Embryonic facial prominence (tissue), 1 donor: Measurements from ENCODE around the gene BRIP1.

ENCODE experiments used
- DNase-seq: peaks from one replicate; pipeline ENCODE4 v3.0.0-alpha.2; 2016; ENCODE audit errors: extremely low spot score

The BRIP1 gene

DNA sequence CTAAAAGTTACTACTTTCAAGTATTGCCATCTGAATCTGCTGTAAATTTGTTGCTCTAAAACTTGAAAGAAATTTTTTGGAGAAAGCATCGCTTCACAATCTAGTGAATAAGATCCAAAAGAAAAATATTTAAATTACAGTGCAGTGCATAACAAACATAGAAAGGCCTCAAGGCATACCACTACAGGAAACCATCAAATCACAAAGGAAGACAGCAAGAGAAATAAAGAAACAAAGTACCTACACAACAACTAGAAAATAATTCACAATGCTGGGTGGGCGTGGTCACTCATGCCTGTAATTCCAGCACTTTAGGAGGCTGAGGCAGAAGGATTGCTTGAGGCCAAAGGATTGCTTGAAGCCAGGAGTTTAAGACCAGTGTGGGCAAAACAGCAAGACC lies 104.9 kb downstream of the BRIP1 start:
- DNase-seq: no peak

GRCh38 chr17:61757168-61757567 lies 106.2 kb downstream of the BRIP1 start:
- no peak for DNase-seq

- DNase-seq: no peak
Measured at GRCh38 chr17:61756561-61756960, 106.8 kb downstream of the BRIP1 start.

DNA sequence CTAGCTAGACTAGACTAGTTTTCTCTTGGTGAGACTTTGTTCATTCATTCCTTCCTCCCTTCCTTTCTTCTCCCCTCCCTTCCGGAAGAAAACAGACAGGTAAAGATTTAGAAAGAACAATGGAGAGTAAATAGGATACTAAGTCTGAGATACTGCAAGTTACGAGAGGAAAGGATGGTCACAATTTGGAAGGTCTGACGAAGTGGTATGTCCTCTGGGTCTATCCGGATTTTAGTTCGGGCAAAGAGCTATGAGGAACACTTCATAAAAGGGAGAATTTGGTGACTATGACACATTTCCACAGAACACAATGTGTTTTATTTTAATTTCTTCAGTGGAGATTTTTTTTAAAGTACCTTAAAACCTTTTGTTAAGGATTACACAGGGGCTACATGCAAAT lies 107.7 kb downstream of the BRIP1 start:
- DNase-seq: no peak

GRCh38 chr17:61755078-61755477 lies 108.2 kb downstream of the BRIP1 start:
- DNase-seq: no peak

- no peak for DNase-seq
Measured at GRCh38 chr17:61754124-61754523, 109.2 kb downstream of the BRIP1 start.

GRCh38 chr17:61753696-61754095 lies 109.6 kb downstream of the BRIP1 start:
- no peak for DNase-seq

GRCh38 chr17:61750656-61751055 lies 112.7 kb downstream of the BRIP1 start:
- no peak for DNase-seq

- DNase-seq: no peak
Measured at GRCh38 chr17:61749823-61750404, 113.4 kb downstream of the BRIP1 start.

GRCh38 chr17:61746248-61746985 lies 116.9 kb downstream of the BRIP1 start:
- no peak for DNase-seq

GRCh38 chr17:61744804-61745203 lies 118.5 kb downstream of the BRIP1 start:
- DNase-seq: no peak

DNA sequence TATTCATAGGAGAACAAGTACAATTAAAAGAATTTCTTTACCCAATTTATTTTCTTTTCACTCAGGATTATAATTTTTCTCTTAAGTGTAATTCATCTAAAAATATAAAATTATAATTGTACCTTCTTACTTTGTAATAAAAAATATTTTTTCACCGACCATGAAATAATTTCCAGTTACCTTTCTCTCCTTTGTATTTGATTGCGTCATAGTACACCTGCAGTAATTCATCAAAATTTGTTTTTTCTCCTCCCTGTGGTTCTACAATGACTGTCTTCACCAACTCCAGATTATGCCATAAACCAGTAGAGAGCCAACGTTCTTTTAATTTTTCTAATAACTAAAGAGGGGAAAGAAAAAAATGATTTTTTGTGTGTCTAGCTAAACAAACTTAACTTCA lies 119.1 kb downstream of the BRIP1 start:
- no peak for DNase-seq

- DNase-seq: no peak
Measured at GRCh38 chr17:61743766-61744165, 119.6 kb downstream of the BRIP1 start.

DNA sequence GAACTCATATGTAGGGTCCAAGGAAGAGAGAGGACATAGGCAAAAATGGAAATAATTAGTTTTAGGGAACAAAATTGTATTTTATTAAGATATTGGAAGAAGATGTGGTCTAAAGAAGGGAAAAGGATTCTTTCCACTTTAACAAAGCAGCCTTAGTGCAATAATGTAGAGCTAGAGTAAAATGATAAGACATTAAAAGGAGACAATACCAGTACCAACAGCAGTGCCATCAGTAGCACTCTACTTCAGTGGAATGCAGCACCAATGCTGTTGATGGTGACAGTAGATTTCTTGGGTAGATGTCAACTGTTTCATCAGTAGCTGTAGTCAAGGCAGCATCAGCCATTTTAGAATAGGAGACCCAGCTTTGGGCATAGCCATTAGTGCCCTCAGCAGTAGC lies 124.3 kb downstream of the BRIP1 start:
- no peak for DNase-seq

DNA sequence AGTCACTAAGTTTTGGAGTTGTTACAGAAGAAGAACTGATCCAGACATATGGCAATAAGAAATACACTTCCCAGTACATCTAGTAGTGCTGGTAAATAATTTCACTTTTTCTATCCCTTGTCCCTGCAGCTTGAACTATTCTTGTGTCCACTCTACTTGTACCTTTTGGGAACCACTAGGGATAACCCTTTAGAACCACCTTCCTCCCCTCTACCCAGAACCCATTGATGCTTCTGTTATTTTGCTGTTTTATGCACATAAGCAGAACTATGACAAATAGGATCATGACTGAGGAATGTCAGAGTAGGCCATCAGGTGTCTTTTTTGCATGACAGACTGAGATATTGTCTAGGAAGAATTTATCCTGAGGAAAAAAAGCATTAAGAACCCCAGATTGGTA lies 125.1 kb downstream of the BRIP1 start:
- no peak for DNase-seq

GRCh38 chr17:61737820-61738219 lies 125.5 kb downstream of the BRIP1 start:
- no peak for DNase-seq

- no peak for DNase-seq
Measured at GRCh38 chr17:61736438-61736837, 126.9 kb downstream of the BRIP1 start.

DNA sequence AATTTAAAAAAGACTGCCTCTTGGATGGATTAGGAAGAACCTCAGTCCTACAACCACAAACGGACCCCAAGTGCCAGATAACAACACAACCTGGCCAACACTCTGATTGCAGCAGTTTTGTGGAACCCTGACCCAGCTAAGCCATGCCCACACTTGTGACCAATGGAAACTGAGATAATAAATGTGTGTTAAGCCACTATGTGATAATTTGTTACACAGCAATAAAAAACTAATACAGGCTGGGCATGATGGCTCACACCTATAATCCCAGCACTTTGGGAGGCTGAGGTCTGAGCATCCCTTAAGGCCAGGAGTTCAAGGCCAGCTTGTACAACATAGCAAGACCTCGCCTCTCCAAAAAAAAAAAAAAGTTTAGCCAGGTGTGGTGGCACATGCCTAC lies 127.5 kb downstream of the BRIP1 start:
- no peak for DNase-seq

- DNase-seq: no peak
Measured at GRCh38 chr17:61734466-61734865, 128.9 kb downstream of the BRIP1 start.

GRCh38 chr17:61734012-61734411 lies 129.3 kb downstream of the BRIP1 start:
- no peak for DNase-seq

DNA sequence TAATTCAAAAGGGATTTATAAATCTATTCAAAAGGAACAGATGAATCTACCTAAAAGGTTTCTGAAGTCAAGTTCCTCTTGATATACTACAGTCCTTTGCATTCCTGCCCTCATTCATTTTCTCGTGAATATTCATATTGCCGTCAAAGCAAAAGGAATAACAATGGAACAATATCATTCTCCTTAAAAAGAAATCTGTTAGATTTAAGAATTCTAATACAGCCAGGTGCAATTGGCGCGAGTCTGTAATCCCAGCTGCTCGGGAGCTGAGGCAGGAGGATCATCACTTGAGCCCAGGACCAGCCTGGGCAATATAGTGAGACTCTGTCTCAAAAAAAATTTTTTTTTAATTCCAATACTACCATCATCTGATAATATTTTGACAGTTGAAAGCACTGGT lies 130.3 kb downstream of the BRIP1 start:
- DNase-seq: no peak

GRCh38 chr17:61732169-61732568 lies 131.2 kb downstream of the BRIP1 start:
- no peak for DNase-seq

DNA sequence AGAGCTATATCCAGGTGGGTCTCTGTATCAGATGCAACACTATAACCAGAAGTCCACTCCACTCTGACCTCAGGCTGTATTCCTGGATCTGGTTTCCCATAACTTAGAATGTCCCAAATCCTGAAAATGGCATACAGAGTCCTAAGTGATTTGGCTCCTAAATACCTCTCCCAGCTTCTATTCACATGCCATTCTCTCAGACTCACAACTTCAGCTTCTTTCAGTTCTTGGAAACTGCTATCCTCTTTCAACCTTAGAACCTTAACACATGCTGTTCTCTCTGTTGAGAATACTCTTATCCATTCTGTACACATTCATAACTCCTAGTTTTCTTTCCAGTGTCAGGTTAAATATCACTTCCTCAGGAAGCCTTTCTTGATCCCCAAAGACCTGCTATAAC lies 132.0 kb downstream of the BRIP1 start:
- no peak for DNase-seq
